H9 (cell line): ENCODE data around the gene SATB1. TPM values are rescaled to one million over a fixed set of nuclear protein-coding genes. Genes with fewer than 3 reads are reported as not detected.

Source experiments
- DNase-seq: peaks from one replicate; pipeline ENCODE4 v3.0.0-alpha.2; 2017
- H2AFZ ChIP-seq: one replicate; pipeline ENCODE4 v1.6.1; 2013; ENCODE audit warnings: mild to moderate bottlenecking, low read length, control low read depth, moderate library complexity
- H2AK5ac ChIP-seq: 2 replicates; pipeline ENCODE4 v1.6.1; 2013; ENCODE audit warnings: low read length, control low read depth, mixed read lengths; ENCODE audit not compliant: insufficient read length
- H2BK120ac ChIP-seq: one replicate; pipeline ENCODE4 v1.6.1; 2013; ENCODE audit warnings: low read depth, mild to moderate bottlenecking, low read length, control low read depth, inconsistent platforms; ENCODE audit not compliant: poor library complexity, severe bottlenecking
- H2BK12ac ChIP-seq: 2 replicates; pipeline ENCODE4 v1.6.1; 2013; ENCODE audit warnings: low read length, control low read depth, mixed read lengths, low read depth; ENCODE audit not compliant: insufficient read length
- H2BK15ac ChIP-seq: 2 replicates; pipeline ENCODE4 v1.6.1; 2013; ENCODE audit warnings: low read depth, low read length, control low read depth
- H2BK20ac ChIP-seq: one replicate; pipeline ENCODE4 v1.6.1; 2013; ENCODE audit warnings: low read depth, mild to moderate bottlenecking, low read length, control low read depth, inconsistent platforms; ENCODE audit not compliant: poor library complexity, severe bottlenecking
- H2BK5ac ChIP-seq: 2 replicates; pipeline ENCODE4 v1.6.1; 2013; ENCODE audit warnings: low read length, control low read depth, mixed read lengths; ENCODE audit not compliant: insufficient read length
- H3K14ac ChIP-seq: 2 replicates; pipeline ENCODE4 v1.6.1; 2013; ENCODE audit warnings: low read length, control low read depth; ENCODE audit not compliant: insufficient read depth
- H3K18ac ChIP-seq: 2 replicates; pipeline ENCODE4 v1.6.1; 2013; ENCODE audit warnings: low read depth, mild to moderate bottlenecking, mixed read lengths, low read length, control low read depth; ENCODE audit not compliant: insufficient read length
- H3K23ac ChIP-seq: 2 replicates; pipeline ENCODE4 v1.6.1; 2013; ENCODE audit warnings: low read length, control low read depth, mixed read lengths, low read depth; ENCODE audit not compliant: insufficient read length
- H3K23me2 ChIP-seq: 2 replicates; pipeline ENCODE4 v1.6.1; 2013; ENCODE audit warnings: low read depth, mild to moderate bottlenecking, mixed read lengths, low read length, control low read depth; ENCODE audit not compliant: insufficient read length, poor library complexity, severe bottlenecking
- H3K27ac ChIP-seq: 2 replicates; pipeline ENCODE4 v1.5.1; 2013; ENCODE audit warnings: low read length, control low read depth, mixed read lengths, low read depth; ENCODE audit not compliant: insufficient read length
- H3K27me3 ChIP-seq: 2 replicates; pipeline ENCODE4 v1.6.1; 2013; ENCODE audit warnings: low read length, control low read depth, inconsistent platforms; ENCODE audit not compliant: insufficient read depth
- H3K4ac ChIP-seq: 2 replicates; pipeline ENCODE4 v1.6.1; 2013; ENCODE audit warnings: low read depth, mild to moderate bottlenecking, control low read depth, inconsistent platforms, low read length, moderate library complexity
- H3K4me1 ChIP-seq: 2 replicates; pipeline ENCODE4 v1.6.1; 2013; ENCODE audit warnings: low read length, control low read depth, inconsistent platforms; ENCODE audit not compliant: insufficient read depth
- H3K4me2 ChIP-seq: 2 replicates; pipeline ENCODE4 v1.6.1; 2013; ENCODE audit warnings: low read length, control low read depth, mixed read lengths; ENCODE audit not compliant: insufficient read length, insufficient read depth
- H3K56ac ChIP-seq: 2 replicates; pipeline ENCODE4 v1.6.1; 2013; ENCODE audit warnings: low read depth, mild to moderate bottlenecking, mixed read lengths, low read length, control low read depth; ENCODE audit not compliant: insufficient read length
- H3K79me1 ChIP-seq: 2 replicates; pipeline ENCODE4 v1.6.1; 2013; ENCODE audit warnings: low read depth, mild to moderate bottlenecking, moderate library complexity, low read length, control low read depth, inconsistent platforms; ENCODE audit not compliant: insufficient read depth, poor library complexity, severe bottlenecking
- H3K79me2 ChIP-seq: 2 replicates; pipeline ENCODE4 v1.6.1; 2013; ENCODE audit warnings: low read length, control low read depth, inconsistent platforms; ENCODE audit not compliant: insufficient read depth
- H3K9ac ChIP-seq: 2 replicates; pipeline ENCODE4 v1.6.1; 2013; ENCODE audit warnings: low read length, control low read depth, mixed read lengths; ENCODE audit not compliant: insufficient read length; ENCODE audit errors: extremely low read depth
- H3K9me3 ChIP-seq: one replicate; pipeline ENCODE4 v1.6.1; 2013; ENCODE audit warnings: low read depth, low read length, inconsistent platforms; ENCODE audit not compliant: control insufficient read depth
- H3T11ph ChIP-seq: one replicate; pipeline ENCODE4 v1.6.1; 2013; ENCODE audit warnings: mild to moderate bottlenecking, low read length, control low read depth, inconsistent platforms
- H4K20me1 ChIP-seq: one replicate; pipeline ENCODE4 v1.6.1; 2013; ENCODE audit not compliant: control insufficient read depth, insufficient read length, insufficient read depth
- H4K5ac ChIP-seq: 2 replicates; pipeline ENCODE4 v1.6.1; 2013; ENCODE audit warnings: low read depth, mild to moderate bottlenecking, mixed read lengths, low read length, control low read depth; ENCODE audit not compliant: insufficient read length
- H4K8ac ChIP-seq: replicated peaks from 2 replicates; pipeline ENCODE4 v1.6.1; 2013; ENCODE audit warnings: low read length, control low read depth, mixed read lengths, low read depth; ENCODE audit not compliant: insufficient read length
- H4K91ac ChIP-seq: 2 replicates; pipeline ENCODE4 v1.6.1; 2013; ENCODE audit warnings: low read depth, mild to moderate bottlenecking, moderate library complexity, mixed read lengths, low read length, control low read depth; ENCODE audit not compliant: insufficient read length
- H3K27ac Mint-ChIP-seq, 3 experiments: 2 replicates in 2 of 3; 3 replicates in 1 of 3; pipeline ENCODE4 v1.8.0; 2020 to 2021; ENCODE audit warnings: mixed read lengths in 3 of 3, mild to moderate bottlenecking in 1 of 3, moderate library complexity in 1 of 3
- H3K27me3 Mint-ChIP-seq: 2 replicates; pipeline ENCODE4 v1.8.0; 2021; ENCODE audit warnings: low read depth, mild to moderate bottlenecking, moderate library complexity, mixed read lengths
- H3K36me3 Mint-ChIP-seq, 3 experiments: 2 replicates in 2 of 3; 3 replicates in 1 of 3; pipeline ENCODE4 v1.8.0; 2020 to 2021; ENCODE audit warnings: low read depth in 3 of 3, mixed read lengths in 3 of 3; ENCODE audit not compliant: insufficient read depth in 1 of 3
- H3K4me1 Mint-ChIP-seq, 2 experiments: 2 replicates each; pipeline ENCODE4 v1.8.0; 2020; ENCODE audit warnings: mixed read lengths in 2 of 2
- H3K4me3 Mint-ChIP-seq, 2 experiments: 2 replicates in 1 of 2; 3 replicates in 1 of 2; pipeline ENCODE4 v1.8.0; 2020 to 2021; ENCODE audit warnings: mild to moderate bottlenecking in 2 of 2, mixed read lengths in 2 of 2, moderate library complexity in 1 of 2
- H3K9me3 Mint-ChIP-seq, 2 experiments: 2 replicates in 1 of 2; 3 replicates in 1 of 2; pipeline ENCODE4 v1.8.0; 2020; ENCODE audit warnings: mild to moderate bottlenecking in 2 of 2, mixed read lengths in 2 of 2, moderate library complexity in 1 of 2
- CTCF ChIP-seq: fragments of 200-600 bp; sonication (generic); conservative IDR thresholded peaks from 3 replicates; pipeline ENCODE4 v1.8.0; 2021; ENCODE audit warnings: antibody characterized with exemption, mild to moderate bottlenecking
- WGBS: extraction: QIAGEN DNeasy Blood & Tissue Kit; methylation state at CpG from one replicate; pipeline ENCODE4 v1.1.7; 2013; ENCODE audit warnings: missing lambda C conversion rate, low lambda C conversion rate, mixed read lengths; ENCODE audit not compliant: insufficient read length; ENCODE audit errors: extremely low coverage; 5-methylcytosine and 5-hydroxymethylcytosine counted together
- total RNA-seq: library from RNA; stranded (reverse); gene quantifications from 2 replicates; pipeline ENCODE4 v1.2.1, GENCODE V29; 2021

SATB1 gene
- total RNA-seq, 1 experiment from 2014 or later, result 30.7 TPM

- Histone ChIP-seq H3K14ac (no peak overlapping the region), H2BK20ac (no peak overlapping the region), H2AFZ (no peak overlapping the region), H2BK15ac (no peak overlapping the region), H3K4me1 (no peaks in the 10 kb centered on the region), H4K8ac (no peak overlapping the region), H2AK5ac (no peak overlapping the region), H4K91ac (no peak overlapping the region), H4K20me1 (no peaks in the 10 kb centered on the region), H3K9me3 (no peaks in the 10 kb centered on the region), H2BK5ac (no peak overlapping the region), H3K4me2 (no peak overlapping the region), H3K9ac (no peak overlapping the region), H3K27ac (no peak overlapping the region), H3T11ph (no peak overlapping the region), H3K79me1 (no peaks in the 10 kb centered on the region), H3K79me2 (no peaks in the 10 kb centered on the region), H3K56ac (no peak overlapping the region), H3K4ac (no peak overlapping the region), H3K27me3 (no peaks in the 10 kb centered on the region), H4K5ac (no peak overlapping the region), H3K18ac (no peak overlapping the region), H2BK12ac (no peak overlapping the region), H2BK120ac (no peak overlapping the region), H3K23ac (no peak overlapping the region), H3K23me2 (no peaks in the 10 kb centered on the region)
- Mint-ChIP-seq H3K4me1 (peaks cover 27 to 36% of the 10 kb centered on the region in 2 experiments), H3K27me3 (no peaks in the 10 kb centered on the region), H3K4me3 (no peak overlapping the region), H3K9me3 (no peaks in the 10 kb centered on the region), H3K27ac (no peak overlapping the region), H3K36me3 (peaks cover 0 to 6% (median 0%) of the 10 kb centered on the region in 3 experiments; a peak in 4 of 7 replicates)
- no peak for DNase-seq
- no CpG with 5 or more reads among the region's 1 CpG for WGBS
- TF ChIP-seq CTCF, result no peak
These were observed 87.9 kb downstream of the SATB1 start for GRCh38 chr3:18337231-18337630.
